ENCODE results near the gene PIK3R3.

The PIK3R3 gene

DNA sequence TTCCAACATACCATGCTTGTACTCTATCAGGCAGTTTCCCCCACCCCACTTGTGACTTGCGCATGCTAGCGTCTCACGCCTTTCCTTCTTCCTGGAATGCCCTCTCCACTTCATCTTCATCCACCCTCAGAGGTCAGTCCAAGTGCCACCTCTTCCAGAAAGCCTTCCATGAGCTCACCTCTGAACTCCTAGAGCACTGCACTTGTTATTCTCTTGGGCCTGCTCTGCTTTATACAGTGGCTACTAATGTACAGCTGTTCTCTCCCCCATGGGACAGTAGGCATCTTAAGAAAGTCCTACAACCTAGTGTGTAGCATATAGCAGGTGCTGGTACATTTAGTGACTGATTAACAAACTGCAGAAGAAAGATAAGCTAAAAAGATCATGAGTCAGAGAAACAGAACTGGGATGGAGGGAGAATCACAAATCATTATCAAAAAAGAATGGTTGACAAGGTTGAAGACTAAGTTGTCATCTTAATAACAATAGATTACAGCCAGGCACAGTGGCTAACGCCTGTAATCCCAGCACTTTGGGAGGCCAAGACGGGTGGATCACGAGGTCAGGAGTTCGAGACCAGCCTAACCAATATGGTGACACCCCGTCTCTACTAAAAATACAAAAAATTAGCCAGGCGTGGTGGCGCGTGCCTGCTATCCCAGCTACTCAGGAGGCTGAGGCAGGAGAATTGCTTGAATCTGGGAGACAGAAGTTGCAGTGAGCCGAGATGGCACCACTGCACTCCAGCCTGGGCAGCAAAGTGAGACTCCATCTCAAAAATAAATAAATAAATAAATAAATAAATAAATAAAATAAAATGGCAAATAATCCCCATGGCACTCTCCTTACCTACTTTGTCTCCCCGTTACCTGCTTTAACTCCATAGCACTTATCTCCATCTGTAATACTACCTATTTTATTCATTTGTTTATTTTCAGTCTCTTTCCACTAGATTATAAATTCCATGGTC is 26.2 kb upstream of the PIK3R3 start:
- FAIRE-seq (peak; percentile 80), DNase-seq (ENCODE audit: extremely low spot score, insufficient read length, low read depth) (no peak)

DNA sequence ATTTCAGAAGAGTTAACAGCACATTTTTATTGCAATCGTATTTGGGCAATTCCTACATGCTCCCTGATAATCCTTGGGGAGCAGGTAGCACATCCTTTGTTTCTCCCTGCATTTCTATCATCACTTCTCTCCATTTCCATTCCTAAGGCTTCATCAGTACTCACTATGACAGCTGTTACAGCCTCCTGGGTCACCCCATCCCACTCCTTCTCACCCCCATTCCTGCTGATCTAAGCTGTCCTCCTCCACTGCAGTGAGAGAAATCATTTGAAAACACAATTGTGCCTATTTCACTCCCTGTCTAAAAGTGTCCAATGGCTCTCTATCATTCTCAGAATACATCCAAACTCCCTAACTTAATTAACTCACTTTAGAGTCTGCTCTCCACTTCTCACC is 25.5 kb upstream of the PIK3R3 start:
- FAIRE-seq (no peak), DNase-seq (ENCODE audit: extremely low spot score, insufficient read length, low read depth) (no peak)

DNA sequence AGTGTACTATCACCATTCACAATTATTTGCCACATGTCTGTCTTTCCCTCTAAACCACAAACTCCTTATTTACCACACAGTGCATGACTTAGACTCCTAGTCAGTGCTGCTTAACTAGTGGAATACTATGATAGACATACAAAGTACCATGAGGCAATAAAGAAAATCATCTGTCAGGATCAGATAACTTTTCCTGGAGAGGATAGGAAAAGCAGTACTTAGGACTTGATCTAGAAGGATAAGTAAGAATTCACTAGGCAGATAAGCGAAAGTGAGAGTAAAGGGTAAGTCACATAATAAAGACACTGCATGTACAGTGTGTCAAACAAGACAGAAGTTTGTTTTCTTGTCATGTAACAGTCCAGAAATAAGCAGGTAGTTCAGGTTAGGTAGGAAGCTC is 21.3 kb upstream of the PIK3R3 start:
- DNase-seq (ENCODE audit: extremely low spot score, insufficient read length, low read depth) (no peak), FAIRE-seq (peak; percentile 5)

DNA sequence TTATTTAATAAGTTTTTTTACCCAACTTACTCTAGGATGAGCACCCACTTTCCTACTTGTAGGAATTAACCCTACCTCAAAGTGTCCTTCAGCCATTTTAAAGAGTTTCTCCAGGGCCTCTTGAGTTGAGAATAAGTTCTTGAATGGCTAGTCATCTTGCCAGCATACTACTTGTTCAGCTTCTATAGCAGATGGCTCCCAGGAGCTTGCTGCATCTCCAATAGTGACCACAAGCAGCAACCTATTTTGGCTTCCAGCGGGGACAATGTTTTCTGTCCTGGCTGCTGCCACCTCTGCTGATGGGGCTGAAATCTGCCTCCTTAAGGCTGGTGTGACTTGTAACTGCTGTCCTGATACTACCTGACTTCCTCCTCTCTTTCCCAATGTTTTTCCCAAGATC is 20.8 kb upstream of the PIK3R3 start:
- no peak for DNase-seq (ENCODE audit: extremely low spot score, insufficient read length, low read depth)
- no peak for FAIRE-seq

DNA sequence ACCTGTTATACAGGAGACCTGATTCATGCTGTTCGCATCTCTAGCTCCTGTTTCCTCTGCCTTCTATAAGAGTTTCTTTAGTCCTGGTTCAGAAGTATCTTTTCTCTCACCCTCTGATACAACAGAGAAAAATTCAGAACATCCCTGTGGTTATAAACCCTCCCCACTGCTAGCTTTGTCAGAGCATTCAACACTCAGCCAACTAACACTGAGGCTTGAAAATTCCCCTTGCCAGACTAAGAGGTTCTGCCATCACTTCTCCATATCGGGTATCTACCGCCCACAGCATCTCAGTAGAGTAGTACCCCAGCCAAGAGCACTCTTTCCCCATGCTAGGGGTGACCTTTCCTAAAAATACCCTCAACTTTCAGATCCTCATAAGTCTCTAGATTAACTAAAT is 19.6 kb upstream of the PIK3R3 start:
- peak; percentile 64 for FAIRE-seq
- no peak for DNase-seq (ENCODE audit: extremely low spot score, insufficient read length, low read depth)

- no peak for FAIRE-seq
- no peak for DNase-seq (ENCODE audit: extremely low spot score, insufficient read length, low read depth)
Measured at GRCh38 chr1:46150085-46150484, 17.7 kb upstream of the PIK3R3 start.

- no peak for DNase-seq (ENCODE audit: extremely low spot score, insufficient read length, low read depth)
- no peak for FAIRE-seq
Measured at GRCh38 chr1:46148318-46148717, 15.9 kb upstream of the PIK3R3 start.

DNA sequence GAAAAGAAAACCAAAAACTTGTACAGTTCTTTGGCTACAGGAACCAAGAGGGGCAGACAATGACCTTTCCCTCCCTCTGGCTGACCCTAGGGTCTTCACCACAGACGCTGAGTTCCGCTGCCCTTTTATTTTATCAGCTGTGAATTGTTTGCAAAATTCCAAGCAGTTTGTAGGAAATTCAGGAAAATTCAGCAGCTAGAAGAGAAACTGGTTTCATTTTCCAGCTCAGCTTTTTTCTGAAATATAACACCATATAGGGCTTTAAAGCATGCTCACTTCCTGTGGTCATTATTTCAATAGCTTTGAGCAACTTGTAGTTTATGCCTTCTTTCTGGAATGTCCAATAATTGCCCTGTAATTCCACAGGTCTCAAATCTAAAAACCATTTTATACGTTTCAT is 5.5 kb upstream of the PIK3R3 start:
- no peak for FAIRE-seq
- DNase-seq (ENCODE audit: extremely low spot score, insufficient read length, low read depth), result no peak

DNA sequence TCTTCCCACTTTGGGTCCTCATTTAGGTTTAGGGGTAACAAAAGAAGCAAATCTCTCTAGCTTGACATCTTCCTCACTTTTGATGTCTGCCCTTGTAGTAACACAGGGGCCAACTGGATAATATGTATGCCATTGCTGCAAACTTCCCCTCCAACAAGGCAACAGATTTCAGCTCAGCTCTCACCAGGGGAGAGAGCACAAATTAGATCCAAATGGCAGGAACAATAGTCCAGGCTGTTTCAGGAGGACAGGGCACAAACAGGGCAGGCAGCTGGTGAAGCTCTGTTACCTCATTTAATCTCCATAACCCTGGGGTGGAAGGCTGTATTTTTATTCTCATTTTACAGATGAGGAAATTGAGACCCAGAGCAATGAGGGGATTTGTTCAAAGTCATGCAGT is 4.3 kb upstream of the PIK3R3 start:
- FAIRE-seq (no peak), DNase-seq (ENCODE audit: extremely low spot score, insufficient read length, low read depth) (no peak)

DNA sequence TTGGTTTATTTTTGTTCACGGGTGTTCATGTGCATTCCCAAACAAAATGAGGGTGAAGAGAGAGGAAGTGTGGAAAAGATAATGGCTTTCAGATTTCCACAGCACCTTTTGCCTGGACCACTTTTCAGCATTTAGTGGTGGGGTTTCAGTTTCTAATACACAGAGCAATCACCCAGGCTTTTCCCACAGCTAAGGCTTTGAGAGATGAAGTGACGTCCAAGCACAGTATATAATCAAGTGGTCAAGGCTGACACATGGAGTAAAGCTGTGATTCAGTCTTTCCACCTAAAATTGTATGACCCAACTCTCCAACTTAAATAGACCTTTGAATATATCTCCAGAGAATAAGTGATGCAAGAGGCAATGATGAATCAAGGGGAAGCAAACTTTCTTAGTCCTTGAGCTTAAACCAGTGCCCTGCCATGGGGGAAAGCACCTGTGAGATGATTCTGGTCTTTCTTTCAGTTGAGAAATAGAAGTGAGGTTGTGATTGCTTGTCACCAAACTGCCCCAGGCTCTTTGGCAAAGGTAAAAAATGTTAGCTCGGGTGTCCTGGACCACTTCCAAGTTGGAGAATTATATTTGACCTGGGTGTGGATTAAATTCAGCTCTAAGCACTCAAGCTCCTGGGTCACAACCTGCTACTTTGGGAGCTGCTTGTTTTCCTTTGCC is 2.4 kb upstream of the PIK3R3 start:
- FAIRE-seq, result peak; percentile 15
- DNase-seq (ENCODE audit: extremely low spot score, insufficient read length, low read depth), result no peak

GRCh38 chr1:46133781-46134350 is 1.4 kb upstream of the PIK3R3 start:
- FAIRE-seq (no peak), DNase-seq (ENCODE audit: extremely low spot score, insufficient read length, low read depth) (no peak)

DNA sequence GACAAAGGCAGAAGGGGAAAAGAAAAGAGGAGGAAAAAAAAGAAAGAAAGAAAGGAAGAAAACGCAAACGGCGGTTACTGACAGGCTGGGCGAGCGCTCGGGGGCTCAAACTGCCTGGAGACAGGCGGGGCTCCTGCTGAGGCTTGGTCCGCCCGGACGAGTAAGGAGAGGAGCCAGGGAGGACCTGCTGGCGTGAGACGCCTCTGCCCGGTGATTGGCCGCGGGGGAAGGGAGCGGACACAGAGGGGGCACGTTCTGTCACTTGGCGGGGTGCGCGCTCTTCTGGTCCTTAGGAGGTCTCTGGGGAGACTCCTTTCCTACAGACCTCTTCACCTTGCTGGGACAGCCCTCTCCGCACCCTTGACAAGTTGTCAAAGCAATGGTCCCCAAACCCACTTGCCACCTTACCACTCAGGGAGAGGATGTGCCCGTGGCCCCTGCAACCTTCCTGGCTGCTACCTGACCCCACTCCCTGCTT is 791 bp upstream of the PIK3R3 start:
- no peak for FAIRE-seq
- DNase-seq (ENCODE audit: extremely low spot score, insufficient read length, low read depth), result peak; percentile 69

GRCh38 chr1:46131712-46132528 is 509 bp downstream of the PIK3R3 start:
- FAIRE-seq (no peak), DNase-seq (ENCODE audit: extremely low spot score, insufficient read length, low read depth) (no peak)

DNA sequence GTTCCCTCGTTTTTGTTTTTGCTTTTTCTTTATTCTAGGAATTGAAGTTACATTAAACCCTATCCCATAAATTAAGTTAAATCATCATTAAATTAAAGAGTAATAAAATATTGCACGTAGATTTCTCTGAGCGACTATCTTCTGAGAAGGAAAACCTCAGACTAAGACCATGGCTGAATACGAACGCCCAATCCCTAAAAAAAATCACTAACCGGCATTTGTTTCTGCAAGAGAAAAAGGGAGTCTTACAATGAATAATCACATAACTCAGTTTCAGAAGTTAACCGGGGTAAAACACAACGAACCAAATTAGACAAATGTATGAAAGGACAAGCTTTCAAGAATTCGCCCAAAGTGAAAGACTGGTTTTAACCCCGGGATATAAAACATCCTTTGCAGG is 1.3 kb downstream of the PIK3R3 start:
- FAIRE-seq, result peak; percentile 69
- no peak for DNase-seq (ENCODE audit: extremely low spot score, insufficient read length, low read depth)

DNA sequence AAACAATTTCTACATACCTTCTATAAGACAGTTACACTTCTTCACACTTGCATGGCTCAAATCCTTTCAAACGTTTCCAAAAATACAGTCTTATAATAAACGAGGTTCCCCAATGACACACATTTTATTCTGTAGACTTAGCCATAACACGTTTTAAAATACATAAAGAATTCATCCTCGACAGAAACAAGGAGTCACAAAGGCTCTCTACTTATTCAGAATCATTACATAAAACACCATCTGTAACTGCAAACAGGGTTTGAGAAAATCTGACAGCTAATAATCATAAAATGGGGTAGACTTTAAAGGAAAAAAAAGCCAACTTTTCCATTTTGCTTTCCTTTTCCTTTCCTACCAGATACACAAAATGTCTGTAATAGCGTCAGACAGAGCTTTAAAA is 1.8 kb downstream of the PIK3R3 start:
- no peak for DNase-seq (ENCODE audit: extremely low spot score, insufficient read length, low read depth)
- FAIRE-seq, result no peak

GRCh38 chr1:46130121-46130520 is 2.3 kb downstream of the PIK3R3 start:
- FAIRE-seq (peak; percentile 5), DNase-seq (ENCODE audit: extremely low spot score, insufficient read length, low read depth) (no peak)

DNA sequence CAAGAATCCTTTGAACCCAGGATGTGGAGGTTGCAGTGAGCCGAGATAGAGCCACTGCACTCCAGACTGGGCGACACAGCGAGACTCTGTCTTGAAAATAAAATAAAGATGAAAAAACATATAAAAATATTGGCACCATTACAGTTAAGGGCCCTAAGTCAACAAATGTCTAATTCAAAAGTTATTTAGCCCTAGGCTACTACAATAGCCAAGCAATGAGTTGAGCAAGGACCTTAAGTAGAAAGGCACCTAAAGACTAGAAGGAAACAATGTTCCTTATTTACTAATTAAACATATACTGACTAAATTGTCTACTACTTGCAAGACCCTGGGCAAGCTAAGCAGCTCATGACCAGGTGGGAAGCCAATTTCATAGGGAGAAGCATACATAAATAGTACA is 4.1 kb downstream of the PIK3R3 start:
- no peak for FAIRE-seq

DNA sequence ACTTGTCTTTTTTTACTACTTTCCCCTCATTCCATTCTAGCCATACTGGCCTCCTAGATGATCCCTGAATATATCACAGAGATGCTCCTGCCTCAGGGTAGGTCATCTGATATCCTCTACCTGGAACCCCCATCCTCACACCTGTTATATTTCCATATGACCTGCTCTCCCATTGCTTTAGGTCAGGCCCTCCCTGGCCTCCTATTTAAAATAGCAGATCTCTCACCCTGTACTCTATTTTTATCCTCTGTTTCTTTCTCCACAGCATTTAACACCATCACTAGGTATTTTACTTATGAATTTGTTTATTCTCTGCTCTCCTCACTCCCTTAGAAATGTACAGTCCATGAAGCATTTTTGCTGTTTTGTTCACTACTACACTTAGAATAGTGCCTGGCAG is 13.6 kb downstream of the PIK3R3 start:
- DNase-seq (ENCODE audit: extremely low spot score, insufficient read length, low read depth) (no peak), FAIRE-seq (no peak)

More for the DNA sequence above, 4.1 kb downstream of the PIK3R3 start:
- DNase-seq (ENCODE audit: extremely low spot score, insufficient read length, low read depth), result no peak

GRCh38 chr1:46117810-46118494 is 14.5 kb downstream of the PIK3R3 start:
- FAIRE-seq (no peak), DNase-seq (ENCODE audit: extremely low spot score, insufficient read length, low read depth) (no peak)
